K562 (cell line): ENCODE measurements around the gene SMIM3. TPM values are rescaled to one million over a fixed set of nuclear protein-coding genes. Genes with fewer than 3 reads are reported as not detected.

Source experiments
- ATF7 ChIP-seq: fragments of 450-650 bp; IDR thresholded peaks from 2 replicates; pipeline ENCODE4 v1.7.1; 2014; ENCODE audit warnings: mild to moderate bottlenecking, moderate library complexity
- C11orf30 ChIP-seq: fragments of 450-650 bp; IDR thresholded peaks from 2 replicates; pipeline ENCODE4 v1.6.1; 2016; ENCODE audit warnings: low read depth, mild to moderate bottlenecking
- FIP1L1 ChIP-seq: fragments of 200-400 bp; formaldehyde crosslinking; IDR thresholded peaks from 2 replicates; pipeline ENCODE4 v1.6.1; 2018; ENCODE audit warnings: mild to moderate bottlenecking, low read depth, low read length; ENCODE audit not compliant: poor library complexity, severe bottlenecking
- KHSRP ChIP-seq: fragments of 450-650 bp; IDR thresholded peaks from 2 replicates; pipeline ENCODE4 v1.6.1; 2017
- KLF10 ChIP-seq: fragments of 250-450 bp; sonication (Bioruptor Pico); IDR thresholded peaks from 2 replicates; pipeline ENCODE4 v1.6.1; 2021; ENCODE audit warnings: matching md5 sums
- MYBL2 ChIP-seq, 2 experiments: fragments of 450-650 bp in 1 of 2; sonication (generic) in 1 of 2; formaldehyde crosslinking in 1 of 2; IDR thresholded peaks; 2 replicates each; pipeline versions ENCODE4 v1.6.1 to v1.8.1; 2017 to 2022; ENCODE audit warnings: borderline replicate concordance in 1 of 2, inconsistent platforms in 1 of 2, low read depth in 1 of 2, mild to moderate bottlenecking in 1 of 2, missing genetic modification reagents in 1 of 2, moderate library complexity in 1 of 2
- NCOR1 ChIP-seq: fragments of 450-650 bp; IDR thresholded peaks from 2 replicates; pipeline ENCODE4 v1.6.1; 2016; ENCODE audit warnings: mild to moderate bottlenecking, moderate library complexity
- POU5F1 ChIP-seq: fragments of 150-350 bp; IDR thresholded peaks from 2 replicates; pipeline ENCODE4 v1.6.1; 2014; ENCODE audit warnings: borderline replicate concordance, low read length, low read depth, mild to moderate bottlenecking; ENCODE audit not compliant: partially characterized antibody
- RFX5 ChIP-seq: IDR thresholded peaks from 2 replicates; pipeline ENCODE4 v1.6.1; 2011; ENCODE audit warnings: low read depth, mild to moderate bottlenecking, improper control_type of control experiment, low read length
- ZNF512 ChIP-seq: IDR thresholded peaks from 2 replicates; pipeline ENCODE4 v1.6.1; 2016; ENCODE audit warnings: missing genetic modification characterization, missing compliant biosample characterization
- ZNF584 ChIP-seq: fragments of 200-800 bp; sonication (Bioruptor generic); IDR thresholded peaks from 2 replicates; pipeline ENCODE4 v1.6.1; 2016; ENCODE audit warnings: low read depth, mild to moderate bottlenecking, missing genetic modification characterization, missing compliant biosample characterization
- ZNF639 ChIP-seq, 2 experiments: fragments of 200-800 bp in 1 of 2; sonication (Bioruptor generic) in 1 of 2; sonication (generic) in 1 of 2; formaldehyde crosslinking in 1 of 2; IDR thresholded peaks in 1 of 2; conservative IDR thresholded peaks in 1 of 2; 2 replicates each; pipeline versions ENCODE4 v1.5.0 to v1.6.1; 2016 to 2020; ENCODE audit warnings: missing compliant biosample characterization in 1 of 2, missing genetic modification characterization in 1 of 2, missing genetic modification reagents in 1 of 2
- ZNF707 ChIP-seq: fragments of 250-450 bp; sonication (Bioruptor Pico); conservative IDR thresholded peaks from 2 replicates; pipeline ENCODE4 v1.8.0; 2022; ENCODE audit warnings: inconsistent platforms, mild to moderate bottlenecking, moderate library complexity
- ZNF778 ChIP-seq: fragments of 450-650 bp; formaldehyde crosslinking; IDR thresholded peaks from 2 replicates; pipeline ENCODE4 v1.4.0; 2020; ENCODE audit warnings: mild to moderate bottlenecking, moderate library complexity
- polyA plus RNA-seq, 8 experiments: library from polyadenylated mRNA; depleted of rRNA in 4 of 8; stranded (reverse) in 5 of 8; unstranded in 3 of 8; fragments of >200 nt; fragmentation: Nextera tagmentation in 2 of 8; fragmentation: Illumina TruSeq in 1 of 8; extraction: Ambion mirVana in 2 of 8; extraction: Trizol in 1 of 8; gene quantifications; 2 replicates each; pipeline versions ENCODE4 v1.2.1 to v1.2.3, GENCODE V29; 2011 to 2014; ENCODE audit warnings: inconsistent platforms in 1 of 8, missing spikeins in 1 of 8
- total RNA-seq, 7 experiments: library from RNA; depleted of rRNA in 6 of 7; stranded (reverse); fragments of >200 nt in 6 of 7; fragmentation: Illumina TruSeq in 2 of 7; extraction: Trizol in 2 of 7; gene quantifications; 2 replicates each; pipeline versions ENCODE4 v1.2.1 to v1.2.3, GENCODE V29; 2011 to 2021; ENCODE audit warnings: low replicate concordance in 1 of 7
- TF ChIP-seq, protein P1 (sequence below): sonication (generic); formaldehyde crosslinking; IDR thresholded peaks from 2 replicates; pipeline ENCODE4 v1.8.1; 2023; ENCODE audit warnings: missing genetic modification reagents, mild to moderate bottlenecking, borderline replicate concordance
- TF ChIP-seq, protein P2 (sequence below): fragments of 150-350 bp; conservative IDR thresholded peaks from 2 replicates; pipeline ENCODE4 v1.6.1; 2014; ENCODE audit warnings: low read length

SMIM3 gene
- total and polyA plus RNA-seq, 9 of the 15 experiments (the other 6 are each of a cell fraction or from before 2014, with no cell fraction given) = 4.1 to 27.7 (median 13.6) TPM

DNA sequence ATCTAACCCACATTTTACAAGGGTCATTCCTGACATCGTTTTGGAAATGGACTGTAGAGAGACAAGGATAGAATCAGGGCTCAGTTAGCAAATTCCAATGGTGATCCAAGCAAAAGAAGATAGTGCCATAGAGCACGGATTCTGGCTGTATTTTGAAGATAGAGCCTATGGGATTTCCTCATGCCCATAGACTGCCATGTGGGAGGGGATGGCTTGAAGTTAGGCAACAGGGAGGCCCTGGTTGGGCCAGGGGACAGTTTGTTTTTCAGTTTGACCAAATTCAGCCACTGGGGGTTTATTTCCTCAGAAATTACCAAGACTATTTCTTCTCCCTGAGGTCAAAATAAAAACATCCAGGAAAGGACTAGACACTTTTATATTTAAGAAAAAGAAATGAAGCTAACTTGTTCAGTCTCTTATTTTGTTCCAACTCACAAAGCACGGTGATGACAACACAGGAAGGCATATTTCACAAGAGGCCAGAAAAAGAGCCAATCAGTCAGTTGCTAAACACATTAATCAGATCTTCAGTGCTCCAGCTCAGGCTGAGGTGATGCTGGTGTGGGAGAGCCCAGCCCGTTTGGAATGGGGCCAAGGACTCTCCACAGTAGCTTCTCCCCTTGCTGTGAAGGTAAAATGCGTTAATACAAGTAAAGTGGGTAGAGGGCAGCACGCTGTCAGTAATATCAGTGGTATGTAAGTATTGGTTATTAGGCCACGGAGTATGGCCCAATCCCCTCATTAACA lies 15.4 kb upstream of the SMIM3 start (continued):
- TF ChIP-seq, protein P1, sequence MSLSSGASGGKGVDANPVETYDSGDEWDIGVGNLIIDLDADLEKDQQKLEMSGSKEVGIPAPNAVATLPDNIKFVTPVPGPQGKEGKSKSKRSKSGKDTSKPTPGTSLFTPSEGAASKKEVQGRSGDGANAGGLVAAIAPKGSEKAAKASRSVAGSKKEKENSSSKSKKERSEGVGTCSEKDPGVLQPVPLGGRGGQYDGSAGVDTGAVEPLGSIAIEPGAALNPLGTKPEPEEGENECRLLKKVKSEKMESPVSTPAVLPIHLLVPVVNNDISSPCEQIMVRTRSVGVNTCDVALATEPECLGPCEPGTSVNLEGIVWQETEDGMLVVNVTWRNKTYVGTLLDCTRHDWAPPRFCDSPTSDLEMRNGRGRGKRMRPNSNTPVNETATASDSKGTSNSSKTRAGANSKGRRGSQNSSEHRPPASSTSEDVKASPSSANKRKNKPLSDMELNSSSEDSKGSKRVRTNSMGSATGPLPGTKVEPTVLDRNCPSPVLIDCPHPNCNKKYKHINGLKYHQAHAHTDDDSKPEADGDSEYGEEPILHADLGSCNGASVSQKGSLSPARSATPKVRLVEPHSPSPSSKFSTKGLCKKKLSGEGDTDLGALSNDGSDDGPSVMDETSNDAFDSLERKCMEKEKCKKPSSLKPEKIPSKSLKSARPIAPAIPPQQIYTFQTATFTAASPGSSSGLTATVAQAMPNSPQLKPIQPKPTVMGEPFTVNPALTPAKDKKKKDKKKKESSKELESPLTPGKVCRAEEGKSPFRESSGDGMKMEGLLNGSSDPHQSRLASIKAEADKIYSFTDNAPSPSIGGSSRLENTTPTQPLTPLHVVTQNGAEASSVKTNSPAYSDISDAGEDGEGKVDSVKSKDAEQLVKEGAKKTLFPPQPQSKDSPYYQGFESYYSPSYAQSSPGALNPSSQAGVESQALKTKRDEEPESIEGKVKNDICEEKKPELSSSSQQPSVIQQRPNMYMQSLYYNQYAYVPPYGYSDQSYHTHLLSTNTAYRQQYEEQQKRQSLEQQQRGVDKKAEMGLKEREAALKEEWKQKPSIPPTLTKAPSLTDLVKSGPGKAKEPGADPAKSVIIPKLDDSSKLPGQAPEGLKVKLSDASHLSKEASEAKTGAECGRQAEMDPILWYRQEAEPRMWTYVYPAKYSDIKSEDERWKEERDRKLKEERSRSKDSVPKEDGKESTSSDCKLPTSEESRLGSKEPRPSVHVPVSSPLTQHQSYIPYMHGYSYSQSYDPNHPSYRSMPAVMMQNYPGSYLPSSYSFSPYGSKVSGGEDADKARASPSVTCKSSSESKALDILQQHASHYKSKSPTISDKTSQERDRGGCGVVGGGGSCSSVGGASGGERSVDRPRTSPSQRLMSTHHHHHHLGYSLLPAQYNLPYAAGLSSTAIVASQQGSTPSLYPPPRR (CRISPR knock-in tag) = no peak
- TF ChIP-seq C11orf30 (no peak), KLF10 (CRISPR knock-in tag) (no peak), ZNF707 (CRISPR knock-in tag) (no peak), ZNF584 (CRISPR knock-in tag) (peak; percentile 84), ZNF639 (CRISPR knock-in tag; conservative IDR thresholded peaks at IDR 0.05 in 1 of 2, IDR thresholded peaks at IDR 0.05 in 1 of 2) (peak in 1 of 2 experiments; percentile 68; a peak in 1 of 4 replicates), NCOR1 (no peak), ZNF778 (CRISPR knock-in tag) (no peak), ATF7 (peak; percentile 89), KHSRP (no peak), MYBL2 (IDR thresholded peaks at IDR 0.05; ENCODE audit: low read depth) (no peak), MYBL2 (CRISPR knock-in tag; IDR thresholded peaks at IDR 0.05; ENCODE audit: borderline replicate concordance) (no peak), FIP1L1 (no peak), ZNF512 (tag) (no peak), POU5F1 (no peak), RFX5 (no peak)
- TF ChIP-seq, protein P2, sequence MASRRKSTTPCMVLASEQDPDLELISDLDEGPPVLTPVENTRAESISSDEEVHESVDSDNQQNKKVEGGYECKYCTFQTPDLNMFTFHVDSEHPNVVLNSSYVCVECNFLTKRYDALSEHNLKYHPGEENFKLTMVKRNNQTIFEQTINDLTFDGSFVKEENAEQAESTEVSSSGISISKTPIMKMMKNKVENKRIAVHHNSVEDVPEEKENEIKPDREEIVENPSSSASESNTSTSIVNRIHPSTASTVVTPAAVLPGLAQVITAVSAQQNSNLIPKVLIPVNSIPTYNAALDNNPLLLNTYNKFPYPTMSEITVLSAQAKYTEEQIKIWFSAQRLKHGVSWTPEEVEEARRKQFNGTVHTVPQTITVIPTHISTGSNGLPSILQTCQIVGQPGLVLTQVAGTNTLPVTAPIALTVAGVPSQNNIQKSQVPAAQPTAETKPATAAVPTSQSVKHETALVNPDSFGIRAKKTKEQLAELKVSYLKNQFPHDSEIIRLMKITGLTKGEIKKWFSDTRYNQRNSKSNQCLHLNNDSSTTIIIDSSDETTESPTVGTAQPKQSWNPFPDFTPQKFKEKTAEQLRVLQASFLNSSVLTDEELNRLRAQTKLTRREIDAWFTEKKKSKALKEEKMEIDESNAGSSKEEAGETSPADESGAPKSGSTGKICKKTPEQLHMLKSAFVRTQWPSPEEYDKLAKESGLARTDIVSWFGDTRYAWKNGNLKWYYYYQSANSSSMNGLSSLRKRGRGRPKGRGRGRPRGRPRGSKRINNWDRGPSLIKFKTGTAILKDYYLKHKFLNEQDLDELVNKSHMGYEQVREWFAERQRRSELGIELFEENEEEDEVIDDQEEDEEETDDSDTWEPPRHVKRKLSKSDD = no peak
